ENCODE data around the gene RNF213.

Gene RNF213

GRCh38 chr17:80353718-80354275, 93.1 kb downstream of the RNF213 start:
- DNase-seq = no peak

GRCh38 chr17:80354336-80354735, 93.7 kb downstream of the RNF213 start:
- DNase-seq = no peak

GRCh38 chr17:80356231-80356856, 95.7 kb downstream of the RNF213 start:
- no peak for DNase-seq

- DNase-seq = no peak
These were observed 97.5 kb downstream of the RNF213 start for GRCh38 chr17:80358131-80358530.

- DNase-seq = no peak
These were observed 98.2 kb downstream of the RNF213 start for GRCh38 chr17:80358861-80359260.

- DNase-seq = no peak
These were observed 98.9 kb downstream of the RNF213 start for GRCh38 chr17:80359422-80360110.

- DNase-seq = no peak
These were observed 99.7 kb downstream of the RNF213 start for GRCh38 chr17:80360396-80360795.

GRCh38 chr17:80361495-80362220, 101.0 kb downstream of the RNF213 start:
- peak in 1 of 3 experiments; percentile 2 for DNase-seq

- DNase-seq = no peak
These were observed 101.9 kb downstream of the RNF213 start for GRCh38 chr17:80362428-80363119.

GRCh38 chr17:80363120-80363515, 102.5 kb downstream of the RNF213 start:
- no peak for DNase-seq

GRCh38 chr17:80363518-80364090, 103.0 kb downstream of the RNF213 start:
- peak in 2 of 3 experiments; percentile 51 to 67 for DNase-seq

- peak; percentile 15 to 69 (median 51) for DNase-seq
These were observed 103.5 kb downstream of the RNF213 start for GRCh38 chr17:80364091-80364691.

GRCh38 chr17:80365001-80365965, 104.6 kb downstream of the RNF213 start:
- DNase-seq = no peak

- DNase-seq = no peak
These were observed 105.3 kb downstream of the RNF213 start for GRCh38 chr17:80365983-80366382.

GRCh38 chr17:80367503-80367902, 106.9 kb downstream of the RNF213 start:
- no peak for DNase-seq

GRCh38 chr17:80371196-80371595, 110.5 kb downstream of the RNF213 start:
- no peak for DNase-seq

- DNase-seq = no peak
These were observed 111.8 kb downstream of the RNF213 start for GRCh38 chr17:80372456-80372855.

GRCh38 chr17:80372922-80373570, 112.4 kb downstream of the RNF213 start:
- no peak for DNase-seq

- no peak for DNase-seq
These were observed 113.5 kb downstream of the RNF213 start for GRCh38 chr17:80374039-80374731.
